ENCODE results near the gene ASPHD2.
"Not testable (repeated sequence)": the region's sequence is repeated elsewhere in the genome, so short reads cannot be mapped to it uniquely, and the experiment has no call there.

ASPHD2 gene

DNA sequence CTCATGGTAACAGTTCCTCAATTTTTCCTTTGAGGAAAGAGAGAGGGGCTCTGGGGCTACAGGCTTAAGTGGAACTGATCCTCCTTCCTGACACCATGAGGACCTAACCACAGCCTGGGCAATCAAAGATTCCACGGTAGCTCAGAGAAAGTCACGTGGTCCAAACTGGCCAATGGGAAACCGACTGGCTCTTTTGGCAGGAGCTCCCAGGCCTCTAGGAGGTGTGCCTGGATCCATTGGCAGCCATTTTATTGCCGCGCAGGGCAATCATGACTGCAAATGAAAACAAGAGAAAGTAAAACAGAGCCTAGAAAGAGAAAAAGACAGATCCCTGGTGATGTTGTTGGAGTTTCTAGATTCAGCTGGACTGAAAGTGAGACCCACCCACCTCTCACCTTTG, 27.3 kb upstream of the ASPHD2 start:
- no peak overlapping the region for H3K4me3 ChIP-seq (ENCODE audit: low read length)
- TF ChIP-seq, protein P1, sequence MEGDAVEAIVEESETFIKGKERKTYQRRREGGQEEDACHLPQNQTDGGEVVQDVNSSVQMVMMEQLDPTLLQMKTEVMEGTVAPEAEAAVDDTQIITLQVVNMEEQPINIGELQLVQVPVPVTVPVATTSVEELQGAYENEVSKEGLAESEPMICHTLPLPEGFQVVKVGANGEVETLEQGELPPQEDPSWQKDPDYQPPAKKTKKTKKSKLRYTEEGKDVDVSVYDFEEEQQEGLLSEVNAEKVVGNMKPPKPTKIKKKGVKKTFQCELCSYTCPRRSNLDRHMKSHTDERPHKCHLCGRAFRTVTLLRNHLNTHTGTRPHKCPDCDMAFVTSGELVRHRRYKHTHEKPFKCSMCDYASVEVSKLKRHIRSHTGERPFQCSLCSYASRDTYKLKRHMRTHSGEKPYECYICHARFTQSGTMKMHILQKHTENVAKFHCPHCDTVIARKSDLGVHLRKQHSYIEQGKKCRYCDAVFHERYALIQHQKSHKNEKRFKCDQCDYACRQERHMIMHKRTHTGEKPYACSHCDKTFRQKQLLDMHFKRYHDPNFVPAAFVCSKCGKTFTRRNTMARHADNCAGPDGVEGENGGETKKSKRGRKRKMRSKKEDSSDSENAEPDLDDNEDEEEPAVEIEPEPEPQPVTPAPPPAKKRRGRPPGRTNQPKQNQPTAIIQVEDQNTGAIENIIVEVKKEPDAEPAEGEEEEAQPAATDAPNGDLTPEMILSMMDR (conservative IDR thresholded peaks at IDR 0.05; ENCODE audit: low read depth, low read length) = no peak
- DNase-seq (ENCODE audit: low read depth) = no peak

DNA sequence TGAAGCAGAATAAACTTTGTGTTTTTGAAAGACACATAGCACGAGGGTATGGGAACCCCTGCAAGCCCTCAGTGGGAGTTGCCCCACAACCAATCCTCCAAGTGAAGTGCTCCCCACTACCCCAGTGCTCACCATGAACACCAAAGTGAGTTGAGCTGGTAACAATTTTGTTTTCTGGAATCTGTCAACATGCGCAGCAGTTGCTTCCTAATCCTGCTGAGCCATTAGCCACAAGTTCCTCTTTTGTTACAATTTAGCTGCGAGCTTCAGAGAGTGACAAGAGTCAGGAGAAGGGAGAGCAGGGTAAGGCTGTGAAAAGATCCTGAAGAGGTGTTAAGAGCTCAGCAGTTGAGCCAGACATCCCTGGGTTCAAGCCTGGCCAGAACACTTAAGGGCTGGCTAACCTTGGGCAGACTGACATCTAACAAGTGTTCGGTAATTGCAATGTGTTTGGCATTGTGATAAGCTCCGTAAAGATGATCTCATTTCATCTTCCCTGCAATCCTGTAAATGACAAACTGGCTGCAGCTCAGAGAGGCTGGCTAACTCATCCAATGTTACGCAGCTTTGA, 24.1 kb upstream of the ASPHD2 start:
- TF ChIP-seq, protein P1 (conservative IDR thresholded peaks at IDR 0.05; ENCODE audit: low read depth, low read length) = no peak
- DNase-seq (ENCODE audit: low read depth) = no peak
- no peak overlapping the region for H3K4me3 ChIP-seq (ENCODE audit: low read length)

DNA sequence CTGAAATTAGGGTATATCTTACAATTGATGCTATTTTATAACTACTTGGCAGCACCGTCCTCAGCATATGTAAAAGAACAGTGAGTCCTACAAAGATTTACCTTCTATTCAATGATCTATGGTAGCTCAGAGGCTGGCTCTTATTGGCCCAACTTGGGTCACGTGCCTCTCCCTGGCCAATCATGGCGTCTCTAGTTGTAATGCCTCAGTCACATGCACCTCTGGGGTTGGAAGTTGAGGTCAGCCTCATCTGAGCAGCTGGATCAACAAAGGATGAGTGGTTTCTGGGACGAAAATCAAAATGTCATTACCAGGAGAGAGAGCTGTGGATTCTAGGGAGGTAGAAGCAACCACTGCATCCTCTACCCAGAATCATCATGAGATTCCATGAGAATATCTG, 22.9 kb upstream of the ASPHD2 start:
- TF ChIP-seq, protein P1 (conservative IDR thresholded peaks at IDR 0.05; ENCODE audit: low read depth, low read length) = no peak
- no peak for DNase-seq (ENCODE audit: low read depth)

DNA sequence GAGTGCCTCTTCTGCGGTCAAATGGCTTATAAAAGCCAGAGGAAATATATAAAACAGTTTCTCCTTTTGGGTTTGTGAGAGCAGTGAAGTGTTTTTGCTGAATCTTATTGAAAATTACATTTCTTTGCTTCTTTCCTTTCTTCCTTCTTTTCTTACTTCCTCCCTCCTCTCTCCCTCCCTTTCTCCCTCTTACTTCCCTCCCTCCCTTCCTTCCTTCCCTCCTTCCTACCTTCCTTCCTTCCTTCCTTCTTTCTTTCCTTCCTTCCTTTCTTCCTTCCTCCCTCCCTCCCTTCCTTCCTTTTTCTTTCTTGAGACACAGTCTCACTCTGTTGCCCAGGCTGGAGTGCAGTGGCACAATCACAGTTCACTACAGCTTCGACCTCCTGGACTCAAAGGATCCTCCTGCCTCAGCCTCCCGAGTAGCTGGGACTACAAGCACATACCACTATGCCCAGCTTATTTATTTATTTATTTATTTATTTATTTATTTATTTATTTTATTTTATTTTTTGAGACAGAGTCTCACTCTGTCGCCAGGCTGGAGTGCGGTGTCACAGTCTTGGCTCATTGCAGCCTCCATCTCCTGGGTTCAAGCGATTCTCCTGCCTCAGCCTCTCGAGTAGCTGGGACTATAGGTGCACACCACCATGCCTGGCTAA, 20.4 kb upstream of the ASPHD2 start:
- DNase-seq (ENCODE audit: low read depth); H3K4me3 ChIP-seq (ENCODE audit: low read length): not testable (repeated sequence)

More for the DNA sequence above, 22.9 kb upstream of the ASPHD2 start:
- no peak overlapping the region for H3K4me3 ChIP-seq (ENCODE audit: low read length)

DNA sequence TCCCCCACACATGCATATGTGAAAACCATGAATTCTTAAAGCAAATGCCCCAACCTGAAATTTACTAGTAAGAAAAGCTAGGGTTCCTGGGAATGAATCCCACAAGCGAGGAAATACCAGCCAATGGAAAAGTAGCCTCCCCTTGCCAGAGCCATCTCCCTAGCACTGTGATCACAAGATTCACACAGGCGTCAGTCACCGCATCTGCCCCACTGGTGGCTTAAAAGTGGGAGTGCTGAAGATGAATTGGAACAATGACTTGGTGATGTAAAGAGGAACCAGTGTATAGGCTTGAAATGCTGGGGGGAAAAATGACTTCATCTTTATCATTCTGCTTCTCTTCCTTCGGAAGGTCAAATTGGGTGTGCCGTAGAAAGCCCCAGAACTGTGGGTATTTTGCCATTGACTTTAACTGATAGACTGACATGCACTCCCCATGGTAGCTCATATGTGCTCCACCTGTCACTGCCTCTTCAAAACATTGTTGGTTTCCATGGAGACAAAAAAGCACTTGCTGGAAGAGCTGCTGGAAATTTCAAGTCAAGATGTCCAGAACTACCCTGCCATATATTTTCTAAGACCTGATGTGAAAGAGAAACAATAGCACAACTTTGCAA, 19.2 kb upstream of the ASPHD2 start:
- no peak overlapping the region for H3K4me3 ChIP-seq (ENCODE audit: low read length)
- TF ChIP-seq, protein P1 (conservative IDR thresholded peaks at IDR 0.05; ENCODE audit: low read depth, low read length) = no peak
- DNase-seq (ENCODE audit: low read depth) = no peak

DNA sequence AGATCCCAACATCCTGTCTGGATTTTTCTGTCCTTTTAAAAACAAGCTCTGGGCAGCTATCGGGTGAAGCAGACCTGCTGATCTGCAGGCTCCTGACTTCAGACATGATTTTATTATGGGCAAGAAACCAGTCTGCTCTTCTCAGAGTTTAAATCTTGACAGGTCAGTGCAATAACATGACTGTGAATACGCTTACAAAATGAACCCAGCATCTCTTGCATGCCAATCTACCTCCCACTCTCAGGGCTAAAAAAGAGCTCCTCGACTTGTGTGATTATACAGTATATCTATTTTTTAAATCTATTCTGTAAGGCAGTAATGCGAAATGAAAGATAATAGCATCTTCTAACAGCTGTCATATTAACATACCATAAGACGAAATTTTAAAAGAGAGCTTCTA, 18.7 kb upstream of the ASPHD2 start:
- TF ChIP-seq, protein P1 (conservative IDR thresholded peaks at IDR 0.05; ENCODE audit: low read depth, low read length) = no peak
- no peak for DNase-seq (ENCODE audit: low read depth)
- H3K4me3 ChIP-seq (ENCODE audit: low read length) = no peak overlapping the region

DNA sequence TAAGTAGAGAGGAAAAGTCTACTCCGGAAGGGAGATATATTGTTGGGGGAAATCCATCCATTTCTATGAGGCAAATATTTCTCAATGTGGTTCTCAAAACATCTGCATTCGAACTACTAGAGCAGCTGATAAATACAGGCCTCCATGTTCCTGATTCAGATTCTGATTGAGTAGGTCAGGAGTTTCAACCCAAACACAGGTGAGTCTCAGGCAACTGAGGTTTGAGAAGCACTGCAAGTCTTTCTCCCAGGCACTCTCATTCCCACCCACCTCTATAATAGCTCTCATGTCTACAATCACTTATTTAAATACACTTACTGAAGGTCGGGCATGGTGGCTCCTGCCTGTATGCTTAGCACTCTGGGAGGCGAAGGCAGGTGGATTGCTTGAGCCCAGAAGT, 14.7 kb upstream of the ASPHD2 start:
- TF ChIP-seq, protein P1 (conservative IDR thresholded peaks at IDR 0.05; ENCODE audit: low read depth, low read length) = no peak
- no peak for DNase-seq (ENCODE audit: low read depth)
- H3K4me3 ChIP-seq (ENCODE audit: low read length) = no peak overlapping the region
